Trophoblast cell (in vitro differentiated cells and primary cell): ENCODE measurements around the gene IFT80.

Experiments
- DNase-seq, 2 donors: peaks; one replicate each; pipeline ENCODE4 v3.0.0-alpha.2; 2016
- H2AFZ ChIP-seq: 2 replicates; pipeline ENCODE4 v1.6.1; 2013; ENCODE audit warnings: low read length, moderate library complexity, mild to moderate bottlenecking; ENCODE audit not compliant: insufficient read depth, poor library complexity
- H2AK5ac ChIP-seq: 2 replicates; pipeline ENCODE4 v1.6.1; 2013; ENCODE audit warnings: mild to moderate bottlenecking, low read length
- H2BK120ac ChIP-seq: 2 replicates; pipeline ENCODE4 v1.6.1; 2013; ENCODE audit warnings: low read length, mild to moderate bottlenecking, moderate library complexity; ENCODE audit not compliant: insufficient read depth, poor library complexity
- H2BK12ac ChIP-seq: 2 replicates; pipeline ENCODE4 v1.6.1; 2013; ENCODE audit warnings: mild to moderate bottlenecking, low read length, moderate library complexity
- H2BK5ac ChIP-seq: 2 replicates; pipeline ENCODE4 v1.6.1; 2013; ENCODE audit warnings: low read length, low read depth, moderate library complexity, mild to moderate bottlenecking; ENCODE audit not compliant: poor library complexity
- H3K14ac ChIP-seq: 2 replicates; pipeline ENCODE4 v1.6.1; 2013; ENCODE audit warnings: mild to moderate bottlenecking, low read length
- H3K18ac ChIP-seq: 2 replicates; pipeline ENCODE4 v1.6.1; 2013; ENCODE audit warnings: mild to moderate bottlenecking, low read length
- H3K23ac ChIP-seq: 2 replicates; pipeline ENCODE4 v1.6.1; 2013; ENCODE audit warnings: low read length
- H3K27ac ChIP-seq: 2 replicates; pipeline ENCODE4 v1.5.1; 2013; ENCODE audit warnings: low read depth, mild to moderate bottlenecking, inconsistent platforms, low read length, moderate library complexity
- H3K27me3 ChIP-seq: 2 replicates; pipeline ENCODE4 v1.6.1; 2013; ENCODE audit warnings: inconsistent platforms, mild to moderate bottlenecking, low read length, moderate library complexity; ENCODE audit not compliant: insufficient read depth
- H3K36me3 ChIP-seq, 2 experiments: 1 replicate in 1 of 2; 2 replicates in 1 of 2; pipeline ENCODE4 v1.6.1; 2013; ENCODE audit warnings: low read length in 2 of 2, mild to moderate bottlenecking in 2 of 2, moderate library complexity in 1 of 2; ENCODE audit not compliant: insufficient read depth in 2 of 2, control insufficient read depth in 1 of 2
- H3K4ac ChIP-seq: 2 replicates; pipeline ENCODE4 v1.6.1; 2013; ENCODE audit warnings: low read depth, mild to moderate bottlenecking, low read length, moderate library complexity
- H3K4me1 ChIP-seq, 2 experiments: 1 replicate in 1 of 2; 2 replicates in 1 of 2; pipeline ENCODE4 v1.6.1; 2013; ENCODE audit warnings: low read length in 2 of 2, mild to moderate bottlenecking in 2 of 2, moderate library complexity in 1 of 2; ENCODE audit not compliant: insufficient read depth in 2 of 2, control insufficient read depth in 1 of 2
- H3K4me2 ChIP-seq: 2 replicates; pipeline ENCODE4 v1.6.1; 2013; ENCODE audit warnings: inconsistent platforms, mild to moderate bottlenecking, low read length, moderate library complexity
- H3K4me3 ChIP-seq: 2 replicates; pipeline ENCODE4 v1.5.1; 2013; ENCODE audit warnings: mild to moderate bottlenecking, low read depth, low read length, inconsistent platforms
- H3K79me1 ChIP-seq: one replicate; pipeline ENCODE4 v1.6.1; 2013; ENCODE audit warnings: low read length
- H3K79me2 ChIP-seq: 2 replicates; pipeline ENCODE4 v1.6.1; 2013; ENCODE audit warnings: low read length, mild to moderate bottlenecking; ENCODE audit not compliant: control insufficient read depth, insufficient read depth, poor library complexity
- H3K9ac ChIP-seq: 2 replicates; pipeline ENCODE4 v1.6.1; 2013; ENCODE audit warnings: mild to moderate bottlenecking, low read length
- H3K9me3 ChIP-seq: 2 replicates; pipeline ENCODE4 v1.6.1; 2013; ENCODE audit warnings: low read depth, mild to moderate bottlenecking, control low read depth, inconsistent platforms, low read length; ENCODE audit not compliant: insufficient read depth
- H4K12ac ChIP-seq: 2 replicates; pipeline ENCODE4 v1.6.1; 2013; ENCODE audit warnings: low read depth, mild to moderate bottlenecking, low read length, moderate library complexity
- H4K8ac ChIP-seq: 2 replicates; pipeline ENCODE4 v1.6.1; 2013; ENCODE audit warnings: low read depth, mild to moderate bottlenecking, low read length, moderate library complexity
- H4K91ac ChIP-seq: one replicate; pipeline ENCODE4 v1.6.1; 2013; ENCODE audit warnings: low read depth, mild to moderate bottlenecking, low read length, moderate library complexity
- WGBS: extraction: QIAGEN DNeasy Blood & Tissue Kit; methylation state at CpG from one replicate; pipeline ENCODE4 v1.1.7; 2013; ENCODE audit warnings: missing lambda C conversion rate; ENCODE audit not compliant: insufficient read length, insufficient coverage; ENCODE audit errors: extremely low coverage; 5-methylcytosine and 5-hydroxymethylcytosine counted together

IFT80 gene

GRCh38 chr3:160291290-160291908 is 107.6 kb downstream of the IFT80 start:
- WGBS, result no CpG with 5 or more reads among the region's 5 CpGs
- Histone ChIP-seq H2BK120ac (no peak overlapping the region), H3K79me2 (no peaks in the 10 kb centered on the region), H3K14ac (no peak overlapping the region), H3K27ac (no peak overlapping the region), H2AFZ (no peak overlapping the region), H3K4ac (no peak overlapping the region), H3K36me3 (no peaks in the 10 kb centered on the region), H3K18ac (no peak overlapping the region), H2BK5ac (no peak overlapping the region), H3K4me2 (no peak overlapping the region), H3K4me1 (no peaks in the 10 kb centered on the region), H3K9me3 (no peaks in the 10 kb centered on the region), H3K79me1 (no peaks in the 10 kb centered on the region), H4K91ac (no peak overlapping the region), H3K9ac (no peak overlapping the region), H4K12ac (no peak overlapping the region), H2BK12ac (no peak overlapping the region), H4K8ac (no peak overlapping the region), H3K27me3 (no peaks in the 10 kb centered on the region), H3K4me3 (no peak overlapping the region), H2AK5ac (no peak overlapping the region), H3K23ac (no peak overlapping the region)
- no peak for DNase-seq

- Histone ChIP-seq H3K36me3 (no peaks in the 10 kb centered on the region), H4K8ac (no peak overlapping the region), H3K4me2 (no peak overlapping the region), H2BK12ac (no peak overlapping the region), H3K4ac (no peak overlapping the region), H2AK5ac (no peak overlapping the region), H3K79me2 (no peaks in the 10 kb centered on the region), H3K4me1 (no peaks in the 10 kb centered on the region), H3K4me3 (no peak overlapping the region), H3K9ac (no peak overlapping the region), H2BK120ac (no peak overlapping the region), H3K27ac (no peak overlapping the region), H2BK5ac (no peak overlapping the region), H4K12ac (no peak overlapping the region), H2AFZ (no peak overlapping the region), H4K91ac (no peak overlapping the region), H3K27me3 (no peaks in the 10 kb centered on the region), H3K9me3 (no peaks in the 10 kb centered on the region), H3K14ac (no peak overlapping the region), H3K23ac (no peak overlapping the region), H3K18ac (no peak overlapping the region), H3K79me1 (no peaks in the 10 kb centered on the region)
- DNase-seq, result no peak
- no CpG with 5 or more reads among the region's 1 CpG for WGBS
Observed at GRCh38 chr3:160287666-160288065, 111.4 kb downstream of the IFT80 start.

- H3K79me2 ChIP-seq, result no peaks in the 10 kb centered on the region
- no peak overlapping the region for H3K14ac ChIP-seq
- no peak overlapping the region for H3K4me3 ChIP-seq
- no peak overlapping the region for H2AFZ ChIP-seq
- DNase-seq, result no peak
- H3K4ac ChIP-seq, result no peak overlapping the region
- no peak overlapping the region for H2BK12ac ChIP-seq
- no peaks in the 10 kb centered on the region for H3K4me1 ChIP-seq
- H3K23ac ChIP-seq, result no peak overlapping the region
- H3K27me3 ChIP-seq, result no peaks in the 10 kb centered on the region
- H2BK120ac ChIP-seq, result no peak overlapping the region
- H2AK5ac ChIP-seq, result no peak overlapping the region
- no peak overlapping the region for H2BK5ac ChIP-seq
- no peak overlapping the region for H3K27ac ChIP-seq
- no CpG with 5 or more reads among the region's 1 CpG for WGBS
- no peak overlapping the region for H3K18ac ChIP-seq
- H3K36me3 ChIP-seq, result no peaks in the 10 kb centered on the region
- H4K8ac ChIP-seq, result no peak overlapping the region
- no peak overlapping the region for H4K91ac ChIP-seq
- H3K9me3 ChIP-seq, result no peaks in the 10 kb centered on the region
- no peaks in the 10 kb centered on the region for H3K79me1 ChIP-seq
- H4K12ac ChIP-seq, result no peak overlapping the region
- no peak overlapping the region for H3K9ac ChIP-seq
- no peak overlapping the region for H3K4me2 ChIP-seq
Observed at GRCh38 chr3:160286231-160286630, 112.8 kb downstream of the IFT80 start.

DNA sequence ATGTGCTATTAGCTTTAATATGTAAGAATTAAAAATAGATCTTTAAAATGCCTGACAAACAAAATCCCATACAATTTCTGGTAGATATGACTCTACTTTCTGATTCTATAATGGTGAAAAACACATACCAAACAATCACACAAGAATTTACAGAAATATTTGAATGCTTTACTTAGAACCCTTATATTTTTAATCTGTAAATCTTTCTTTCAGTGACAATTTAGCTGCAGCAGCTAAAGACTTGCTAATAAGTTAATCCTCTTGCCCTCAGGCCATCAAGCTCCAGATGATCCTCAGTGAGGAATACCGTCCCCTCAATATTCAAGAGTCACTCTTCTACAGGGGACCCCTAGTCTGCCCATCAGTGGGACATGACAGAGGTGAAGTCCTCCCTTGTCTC is 118.2 kb downstream of the IFT80 start:
- WGBS, result no CpG with 5 or more reads among the region's 1 CpG
- H2AK5ac ChIP-seq, result no peak overlapping the region

More for the DNA sequence above, 118.2 kb downstream of the IFT80 start:
- H4K91ac ChIP-seq, result no peak overlapping the region
- H3K79me1 ChIP-seq, result no peaks in the 10 kb centered on the region
- H3K27me3 ChIP-seq, result no peaks in the 10 kb centered on the region
- peak; percentile 28 to 56 for DNase-seq
- no peak overlapping the region for H3K4me3 ChIP-seq
- peaks cover 0 to 3% of the 10 kb centered on the region in 2 experiments for H3K36me3 ChIP-seq
- no peaks in the 10 kb centered on the region for H3K9me3 ChIP-seq
- no peak overlapping the region for H4K12ac ChIP-seq
- H3K4me1 ChIP-seq, result no peaks in the 10 kb centered on the region
- H4K8ac ChIP-seq, result no peak overlapping the region
- H3K4me2 ChIP-seq, result no peak overlapping the region
- H2AFZ ChIP-seq, result no peak overlapping the region
- no peak overlapping the region for H2BK120ac ChIP-seq
- H3K79me2 ChIP-seq, result no peaks in the 10 kb centered on the region
- H3K9ac ChIP-seq, result no peak overlapping the region
- no peak overlapping the region for H2BK12ac ChIP-seq
- H3K23ac ChIP-seq, result no peak overlapping the region
- H3K27ac ChIP-seq, result no peak overlapping the region
- H3K4ac ChIP-seq, result no peak overlapping the region
- H2BK5ac ChIP-seq, result no peak overlapping the region
- H3K18ac ChIP-seq, result no peak overlapping the region
- H3K14ac ChIP-seq, result no peak overlapping the region
